Mammary microvascular endothelial cell (primary cell): ENCODE data around the gene DUOXA1. TPM values are rescaled to one million over a fixed set of nuclear protein-coding genes. Genes with fewer than 3 reads are reported as not detected.

ENCODE experiments used
- total RNA-seq: library from RNA; depleted of rRNA; stranded (reverse); fragments of >200 nt; gene quantifications from 2 replicates; pipeline ENCODE4 v1.2.3, GENCODE V29; 2015

DUOXA1 gene
- not detected in 2 replicates for total RNA-seq

DNA sequence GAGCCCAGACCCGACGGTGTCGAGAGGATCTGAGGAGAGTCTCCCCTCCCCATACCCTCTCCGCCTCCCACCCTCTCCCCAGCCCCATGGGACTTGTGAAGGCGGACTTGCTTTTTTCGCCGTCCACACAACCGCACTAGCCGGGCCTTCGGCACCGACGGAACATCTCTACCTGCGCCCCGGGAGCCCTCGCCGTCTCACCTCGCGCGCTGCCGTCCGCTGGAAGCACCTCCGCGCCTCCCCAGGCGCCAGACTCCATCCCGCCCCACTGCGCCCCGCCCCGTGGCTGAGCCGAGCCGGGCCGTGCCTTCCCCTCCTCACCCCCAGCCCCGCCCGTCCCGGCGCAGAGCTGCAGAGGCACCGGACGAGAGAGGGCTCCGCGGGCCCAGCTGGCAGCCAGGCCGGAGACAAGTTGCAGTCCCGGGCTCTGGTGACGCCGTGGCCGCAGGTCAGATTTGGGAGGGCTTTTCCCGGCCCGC, at the start of gene DUOXA1, which contains the start of gene DUOX1:
DUOXA1 (minus strand) TSS at position 229 of the 479 bp plus-strand sequence. CDS start 6,865 bp downstream, outside the sequence.
DUOX1 (plus strand) TSS at position 344 of the 479 bp plus-strand sequence. CDS start 1,973 bp downstream, outside the sequence.

DNA sequence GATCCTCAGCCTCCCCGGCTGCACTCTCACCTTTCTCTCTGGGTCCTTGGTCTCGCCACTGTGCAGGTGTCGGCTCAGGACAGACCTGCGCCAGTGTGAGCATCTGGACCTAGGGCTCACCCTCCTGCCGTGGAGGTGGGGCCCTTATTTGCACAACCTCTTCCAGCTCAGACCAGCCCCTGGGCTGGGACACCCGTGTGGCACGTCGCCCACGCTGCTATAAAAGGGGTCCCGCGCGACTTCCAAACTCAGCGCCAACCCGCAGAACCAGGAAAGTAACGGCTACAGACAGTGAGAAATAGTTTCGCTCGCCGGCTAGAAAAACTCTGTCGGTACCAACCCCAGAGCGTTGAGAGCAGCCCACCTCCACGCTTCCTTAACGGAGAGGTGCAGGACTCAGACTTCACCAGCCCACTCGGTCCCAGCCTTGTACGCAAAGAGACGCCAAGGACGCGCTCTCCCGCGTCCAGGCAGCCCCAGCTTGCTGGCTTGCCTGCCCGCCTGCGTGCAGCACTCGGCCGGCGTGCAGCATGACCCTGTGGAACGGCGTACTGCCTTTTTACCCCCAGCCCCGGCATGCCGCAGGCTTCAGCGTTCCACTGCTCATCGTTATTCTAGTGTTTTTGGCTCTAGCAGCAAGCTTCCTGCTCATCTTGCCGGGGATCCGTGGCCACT, 15.5 kb downstream of the DUOXA1 start, which contains the start of the genes DUOX2 and DUOXA2:
DUOX2 (minus strand) TSS at position 97 of the 675 bp plus-strand sequence. CDS start 761 bp downstream, outside the sequence.
DUOXA2 (plus strand) TSS at position 251 of the 675 bp plus-strand sequence; CDS start at position 531, 280 bp downstream.

Other genes starting within 250 kb of the DUOXA1 start
- gene TERB2, start 173.2 kb downstream of the DUOXA1 start, total RNA-seq: not detected in 2 replicates
- 16.7 and 16.9 TPM in 2 replicates for gene SORD, start 106.7 kb downstream of the DUOXA1 start, total RNA-seq
- not detected in 2 replicates for gene DUOX2, start 15.7 kb downstream of the DUOXA1 start, total RNA-seq
- not detected in 2 replicates for gene DUOXA2, start 15.6 kb downstream of the DUOXA1 start, total RNA-seq
- not detected in 2 replicates for gene DUOX1, start 115 bp upstream of the DUOXA1 start, total RNA-seq
- 0.64 TPM in 1 of 2 replicates, not detected in the other for gene SHF, start 58.1 kb upstream of the DUOXA1 start, total RNA-seq
- gene SLC28A2, start 122.4 kb upstream of the DUOXA1 start, total RNA-seq: not detected in 2 replicates
- gene GATM, start 248.7 kb upstream of the DUOXA1 start, total RNA-seq: 0.13 and 0.69 TPM in 2 replicates